ENCODE measurements around the gene PDK2. TPM values are rescaled to one million over a fixed set of nuclear protein-coding genes. Genes with fewer than 3 reads are reported as not detected.

PDK2 gene
- total and polyA plus RNA-seq, 2 of the 4 experiments (the other 2 are of a cell fraction): 26.7 to 104 TPM

- Histone ChIP-seq H3K9ac (ENCODE audit: low read depth, low read length) (no peak overlapping the region), H2BK5ac (ENCODE audit: low read depth, low read length, poor library complexity, severe bottlenecking) (no peak overlapping the region), H3K23ac (ENCODE audit: low read depth, low read length) (no peak overlapping the region), H3K18ac (ENCODE audit: low read depth, low read length) (no peak overlapping the region), H3K56ac (ENCODE audit: extremely low read depth, insufficient read depth, low read length) (no peak overlapping the region), H3K36me3 (ENCODE audit: control insufficient read depth, insufficient read depth, low read length) (peaks cover 51% of the 10 kb centered on the region), H3K9me3 (ENCODE audit: control insufficient read depth, insufficient read depth, low read length) (no peaks in the 10 kb centered on the region), H4K20me1 (ENCODE audit: insufficient read depth, low read length) (peaks cover 88% of the 10 kb centered on the region), H2BK20ac (ENCODE audit: low read depth, low read length) (no peak overlapping the region), H2AFZ (replicated peaks; ENCODE audit: low read length, poor library complexity) (no peak overlapping the region), H3K4me1 (ENCODE audit: control insufficient read depth, insufficient read depth, low read length) (peaks cover 22% of the 10 kb centered on the region), H4K5ac (ENCODE audit: low read depth, low read length) (no peak overlapping the region), H3K9me1 (ENCODE audit: insufficient read depth, low read length) (peaks cover 2% of the 10 kb centered on the region; the same call in 1 of the 2 replicates), H3K14ac (replicated peaks; ENCODE audit: low read depth, low read length) (no peak overlapping the region), H3K27me3 (ENCODE audit: control insufficient read depth, insufficient read depth, low read length) (no peaks in the 10 kb centered on the region), H3K27ac (ENCODE audit: insufficient read depth, low read length) (no peak overlapping the region), H4K91ac (ENCODE audit: insufficient read depth, low read depth, low read length) (no peak overlapping the region), H3K79me1 (ENCODE audit: low read depth in 1 of 2, low read length in 2 of 2) (peaks cover 9 to 84% of the 10 kb centered on the region in 2 experiments), H4K8ac (ENCODE audit: low read depth in 2 of 2, low read length in 2 of 2) (no peak overlapping the region), H3K4me3 (ENCODE audit: insufficient read depth, low read depth, low read length) (no peak overlapping the region), H2BK15ac (ENCODE audit: low read depth, low read length) (no peak overlapping the region), H2BK120ac (ENCODE audit: low read depth, low read length) (no peak overlapping the region), H3K4me2 (ENCODE audit: low read depth, low read length) (no peak overlapping the region; the same call in 1 of the 2 replicates), H2AK9ac (replicated peaks; ENCODE audit: low read depth, low read length, poor library complexity) (no peak overlapping the region), H3K4ac (ENCODE audit: low read depth, low read length) (no peak overlapping the region), H2AK5ac (ENCODE audit: low read depth, low read length) (no peak overlapping the region)
- no peak for DNase-seq
- intact Hi-C loops (cut with micrococcal nuclease) (no loop called here), dilution Hi-C loops (cut with HindIII; ENCODE audit: low sequenced_read_pairs, unreplicated experiment) (no loop called here), in situ Hi-C loops (cut with MboI; ENCODE audit: low sequenced_read_pairs) (no loop called here)
- whole genome bisulfite sequencing, 2 experiments (ENCODE audit: extremely low coverage in 2 of 2, insufficient read length in 1 of 2): 100% methylated on average over 5 of the region's 16 CpGs; no CpG with 5 or more reads in 1 of the 2 experiments
- POLR2A ChIA-PET (ENCODE audit: unreplicated experiment): interaction anchor here (0.6 kb wide), 1 partner anchor 55 kb away, joined by 13 read pairs; no protein-coding TSS in a partner anchor
- TF ChIP-seq NFE2L2 (IDR thresholded peaks at IDR 0.05; ENCODE audit: low read depth, low read length): no peak
- no peak for TF ChIP-seq CHD1 (IDR thresholded peaks at IDR 0.05; ENCODE audit: low read depth, low read length)
- TF ChIP-seq, protein P1, sequence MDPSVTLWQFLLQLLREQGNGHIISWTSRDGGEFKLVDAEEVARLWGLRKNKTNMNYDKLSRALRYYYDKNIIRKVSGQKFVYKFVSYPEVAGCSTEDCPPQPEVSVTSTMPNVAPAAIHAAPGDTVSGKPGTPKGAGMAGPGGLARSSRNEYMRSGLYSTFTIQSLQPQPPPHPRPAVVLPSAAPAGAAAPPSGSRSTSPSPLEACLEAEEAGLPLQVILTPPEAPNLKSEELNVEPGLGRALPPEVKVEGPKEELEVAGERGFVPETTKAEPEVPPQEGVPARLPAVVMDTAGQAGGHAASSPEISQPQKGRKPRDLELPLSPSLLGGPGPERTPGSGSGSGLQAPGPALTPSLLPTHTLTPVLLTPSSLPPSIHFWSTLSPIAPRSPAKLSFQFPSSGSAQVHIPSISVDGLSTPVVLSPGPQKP (IDR thresholded peaks at IDR 0.05; ENCODE audit: borderline replicate concordance, low read depth, low read length): no peak
- no peak for TF ChIP-seq RCOR1 (IDR thresholded peaks at IDR 0.05; ENCODE audit: insufficient replicate concordance, low read length)
- no peak for TF ChIP-seq RFX5 (IDR thresholded peaks at IDR 0.05; ENCODE audit: low read depth, low read length)
- no peak for TF ChIP-seq POLR2A (IDR thresholded peaks at IDR 0.05; ENCODE audit: low read depth, low read length)
- no peak for TF ChIP-seq MAZ (IDR thresholded peaks at IDR 0.05; ENCODE audit: borderline replicate concordance, low read depth, low read length)
- no TSS peak for BruUV-seq (replicated peaks)
- CTCF ChIA-PET: no interaction called here
- no peak for ATAC-seq (ENCODE audit: low read depth)
Observed at GRCh38 chr17:50144845-50145531, 49.8 kb downstream of the PDK2 start.
